DOHH2 (cell line): ENCODE results near the gene SRRM1.

Experiments used
- H3F3A ChIP-seq: fragments of 200-600 bp; sonication (generic), shearing (Covaris generic); 2 replicates; pipeline ENCODE4 v1.6.0; 2016; ENCODE audit warnings: antibody characterized with exemption, mild to moderate bottlenecking; ENCODE audit not compliant: control insufficient read depth, insufficient read depth
- H3K27ac ChIP-seq: fragments of 200-600 bp; sonication (generic); 2 replicates; pipeline ENCODE4 v1.5.1; 2014; ENCODE audit warnings: low read depth, mild to moderate bottlenecking, low read length, moderate library complexity
- H3K27me3 ChIP-seq: fragments of 200-600 bp; sonication (generic); 2 replicates; pipeline ENCODE4 v1.6.1; 2014; ENCODE audit warnings: mild to moderate bottlenecking, low read length, mixed read lengths; ENCODE audit not compliant: control insufficient read depth
- H3K36me3 ChIP-seq: fragments of 200-600 bp; sonication (generic); 2 replicates; pipeline ENCODE4 v1.6.1; 2014; ENCODE audit warnings: mild to moderate bottlenecking, low read length, moderate library complexity, mixed read lengths; ENCODE audit not compliant: control insufficient read depth
- H3K4me1 ChIP-seq: fragments of 200-600 bp; sonication (generic); 2 replicates; pipeline ENCODE4 v1.6.1; 2014; ENCODE audit warnings: mild to moderate bottlenecking, low read length, mixed read lengths; ENCODE audit not compliant: control insufficient read depth
- H3K4me2 ChIP-seq: fragments of 200-600 bp; sonication (generic); 2 replicates; pipeline ENCODE4 v1.6.0; 2014; ENCODE audit warnings: mild to moderate bottlenecking, low read length, moderate library complexity
- H3K4me3 ChIP-seq: fragments of 200-600 bp; sonication (generic); 2 replicates; pipeline ENCODE4 v1.5.1; 2014; ENCODE audit warnings: mild to moderate bottlenecking, low read length, mixed read lengths
- H3K79me2 ChIP-seq: fragments of 200-600 bp; sonication (generic); 2 replicates; pipeline ENCODE4 v1.6.1; 2014; ENCODE audit warnings: mild to moderate bottlenecking, low read length, mixed read lengths; ENCODE audit not compliant: control insufficient read depth
- H3K9me2 ChIP-seq: fragments of 200-600 bp; sonication (generic); replicated peaks from 2 replicates; pipeline ENCODE4 v1.6.1; 2014; ENCODE audit warnings: mild to moderate bottlenecking, low read length, mixed read lengths; ENCODE audit not compliant: control insufficient read depth
- H3K9me3 ChIP-seq: fragments of 200-600 bp; sonication (generic); 2 replicates; pipeline ENCODE4 v1.6.1; 2014; ENCODE audit warnings: antibody characterized with exemption, low read length, mixed read lengths; ENCODE audit not compliant: control insufficient read depth, insufficient read depth
- H4K20me1 ChIP-seq: fragments of 200-600 bp; sonication (generic); 2 replicates; pipeline ENCODE4 v1.6.0; 2014; ENCODE audit warnings: low read depth, mild to moderate bottlenecking, antibody characterized with exemption, low read length, moderate library complexity; ENCODE audit not compliant: control insufficient read depth, insufficient read depth
- CTCF ChIP-seq: fragments of 200-600 bp; sonication (generic); IDR thresholded peaks from one replicate; pipeline ENCODE4 v1.5.1; 2014; ENCODE audit warnings: antibody characterized with exemption, mild to moderate bottlenecking, low read depth, low read length; ENCODE audit not compliant: poor library complexity, severe bottlenecking
- EZH2phosphoT487 ChIP-seq: fragments of 200-600 bp; sonication (generic); IDR thresholded peaks from 2 replicates; pipeline ENCODE4 v1.6.1; 2017; ENCODE audit warnings: borderline replicate concordance, mild to moderate bottlenecking, antibody characterized with exemption, low read length, moderate library complexity, mixed read lengths

Gene SRRM1

DNA sequence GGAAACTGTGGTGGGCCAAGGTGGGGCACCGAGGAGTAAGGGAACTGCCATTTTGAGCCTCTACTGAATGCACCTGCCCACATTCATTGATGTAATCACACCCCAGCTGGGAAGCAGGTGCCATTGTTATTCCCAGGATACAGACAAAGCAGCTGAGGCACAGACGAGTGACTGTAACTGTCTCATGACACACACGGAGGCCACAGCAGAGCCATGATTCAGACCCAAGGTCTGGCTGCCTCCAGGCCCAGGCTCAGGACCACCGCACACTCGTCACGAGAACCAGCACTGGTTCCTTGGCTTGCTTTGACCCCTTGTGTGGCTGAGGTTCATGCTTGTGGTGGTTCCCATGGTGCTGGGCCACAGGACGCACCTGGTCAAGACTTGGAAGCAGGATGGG, 56.5 kb downstream of the SRRM1 start:
- no peaks in the 10 kb centered on the region for H3F3A ChIP-seq
- H3K79me2 ChIP-seq: no peaks in the 10 kb centered on the region
- no peaks in the 10 kb centered on the region for H4K20me1 ChIP-seq
- no peaks in the 10 kb centered on the region for H3K27me3 ChIP-seq
- no peak overlapping the region for H3K4me3 ChIP-seq
- peaks cover 26% of the 10 kb centered on the region for H3K4me1 ChIP-seq
- no peaks in the 10 kb centered on the region for H3K9me2 ChIP-seq
- no peak overlapping the region for H3K4me2 ChIP-seq
- H3K36me3 ChIP-seq: no peaks in the 10 kb centered on the region
- TF ChIP-seq CTCF: no peak
- no peak for TF ChIP-seq EZH2phosphoT487
- no peak overlapping the region for H3K27ac ChIP-seq
- peaks cover 4% of the 10 kb centered on the region; the same call in 1 of the 2 replicates for H3K9me3 ChIP-seq

DNA sequence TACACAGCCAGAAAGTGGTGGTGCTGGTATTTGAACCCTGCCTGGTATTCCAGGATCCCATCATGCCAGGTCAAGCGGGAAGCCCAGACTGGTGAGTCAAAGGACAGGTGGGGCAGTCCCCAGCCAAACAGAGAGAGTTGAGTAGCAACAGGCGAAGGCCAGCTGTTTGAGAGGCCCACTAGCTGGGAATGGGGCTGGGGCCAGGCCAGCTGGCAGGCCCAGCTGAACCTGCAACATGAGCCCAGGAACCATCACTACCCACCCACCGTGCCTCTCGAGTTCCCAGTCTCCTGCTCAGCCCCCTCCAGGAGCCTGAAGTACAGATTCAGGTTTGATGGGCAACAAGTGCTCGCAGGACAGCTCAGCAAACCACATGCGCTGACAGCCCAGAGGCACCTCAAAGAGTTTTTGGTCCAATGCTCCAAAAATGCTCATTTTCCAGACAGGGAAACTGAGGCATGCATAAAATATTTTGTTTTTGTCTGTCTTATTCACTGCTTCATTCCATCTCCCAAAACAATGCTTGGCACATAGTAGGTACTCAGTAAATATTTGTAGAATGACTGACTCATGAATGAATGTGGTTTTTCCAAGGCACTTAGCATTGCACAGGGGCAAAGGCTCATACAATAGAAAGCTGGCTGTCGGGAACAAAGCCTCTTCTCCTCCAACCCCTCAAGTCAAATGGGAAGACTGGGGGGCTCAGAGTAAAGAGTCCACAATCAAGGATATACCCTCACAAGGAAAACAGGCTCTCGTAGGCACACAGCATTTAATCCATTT, 59.6 kb downstream of the SRRM1 start:
- peaks cover 13% of the 10 kb centered on the region for H3K4me1 ChIP-seq
- no peaks in the 10 kb centered on the region for H4K20me1 ChIP-seq
- peaks cover 4% of the 10 kb centered on the region; the same call in 1 of the 2 replicates for H3K9me3 ChIP-seq
- no peak for TF ChIP-seq CTCF
- no peak for TF ChIP-seq EZH2phosphoT487
- no peaks in the 10 kb centered on the region for H3K36me3 ChIP-seq
- no peak overlapping the region for H3K27ac ChIP-seq
- no peaks in the 10 kb centered on the region for H3F3A ChIP-seq
- H3K27me3 ChIP-seq: no peaks in the 10 kb centered on the region
- no peaks in the 10 kb centered on the region for H3K9me2 ChIP-seq
- H3K4me2 ChIP-seq: no peak overlapping the region
- no peak overlapping the region for H3K4me3 ChIP-seq
- H3K79me2 ChIP-seq: no peaks in the 10 kb centered on the region

GRCh38 chr1:24704411-24705259, 61.5 kb downstream of the SRRM1 start:
- Histone ChIP-seq H3K27me3 (no peaks in the 10 kb centered on the region), H3K79me2 (no peaks in the 10 kb centered on the region), H3K36me3 (no peaks in the 10 kb centered on the region), H3K4me2 (peak overlapping the region; percentile 49), H3K9me2 (no peaks in the 10 kb centered on the region), H3F3A (no peaks in the 10 kb centered on the region; the same call in 1 of the 2 replicates), H3K4me3 (peak overlapping the region; percentile 34), H3K9me3 (no peaks in the 10 kb centered on the region), H3K4me1 (peaks cover 18% of the 10 kb centered on the region), H3K27ac (no peak overlapping the region), H4K20me1 (no peaks in the 10 kb centered on the region)
- TF ChIP-seq EZH2phosphoT487: no peak
- TF ChIP-seq CTCF: no peak
